T-cell (primary cell): ENCODE data around the gene SNX30. TPM values are rescaled to one million over a fixed set of nuclear protein-coding genes. Genes with fewer than 3 reads are reported as not detected.

Experiments used
- ATAC-seq, 4 experiments: fragments of 200-7000 bp in 3 of 4; fragments of 150-1000 bp in 1 of 4; cut with Tn5 transposase; replicated peaks in 1 of 4; 1 replicate in 3 of 4; 2 replicates in 1 of 4; pipeline ENCODE4 v1.10.0; 2021; ENCODE audit warnings: moderate library complexity in 3 of 4, mild to moderate bottlenecking in 2 of 4, moderate number of reproducible peaks in 1 of 4
- CTCF ChIA-PET, 2 donors: fragments of 300-600 bp; sonication (Branson Sonifier 250); formaldehyde crosslinking; loops; one replicate each; lab custom pipeline; 2022; ENCODE audit warnings: antibody characterized with exemption in 2 of 2; lab: Charles Lee
- POLR2A ChIA-PET, 2 donors: fragments of 300-600 bp; sonication (Branson Sonifier 250); formaldehyde crosslinking; loops; one replicate each; lab custom pipeline; 2022; ENCODE audit warnings: antibody characterized with exemption in 2 of 2; lab: Charles Lee
- DNase-seq, 35 experiments: peaks; one replicate each; pipeline versions ENCODE4 v3.0.0 to v3.0.0-alpha.2; 2013 to 2023
- H3K27ac ChIP-seq: one replicate; pipeline ENCODE4 v1.5.1; 2013; ENCODE audit warnings: low read length
- H3K27me3 ChIP-seq, 2 experiments: replicated peaks in 1 of 2; 1 replicate in 1 of 2; 2 replicates in 1 of 2; pipeline versions ENCODE4 v1.6.1 to v1.7.0; 2013; ENCODE audit warnings: low read length in 1 of 2, mixed read lengths in 1 of 2; ENCODE audit not compliant: control insufficient read depth in 2 of 2, insufficient read depth in 2 of 2; ENCODE audit errors: extremely low read depth in 1 of 2
- H3K36me3 ChIP-seq, 2 donors: 1 replicate in 1 of 2; 2 replicates in 1 of 2; pipeline versions ENCODE4 v1.6.1 to v1.7.0; 2013; ENCODE audit warnings: low read length in 1 of 2; ENCODE audit not compliant: control insufficient read depth in 2 of 2, insufficient read depth in 1 of 2; ENCODE audit errors: extremely low read depth in 1 of 2
- H3K4me1 ChIP-seq, 2 experiments: 1 replicate in 1 of 2; 2 replicates in 1 of 2; pipeline versions ENCODE4 v1.6.1 to v1.7.0; 2013; ENCODE audit warnings: low read length in 2 of 2, mixed read lengths in 1 of 2; ENCODE audit not compliant: insufficient read depth in 2 of 2, control insufficient read depth in 1 of 2; ENCODE audit errors: extremely low read depth in 1 of 2
- H3K4me3 ChIP-seq, 2 donors: 1 replicate in 1 of 2; 2 replicates in 1 of 2; pipeline versions ENCODE4 v1.5.1 to v1.7.0; 2013; ENCODE audit warnings: mild to moderate bottlenecking in 2 of 2, low read length in 1 of 2, moderate library complexity in 1 of 2; ENCODE audit not compliant: control insufficient read depth in 1 of 2; ENCODE audit errors: extremely low read depth in 1 of 2
- H3K9me3 ChIP-seq: 2 replicates; pipeline ENCODE4 v1.7.0; 2013
- H3K27ac Mint-ChIP-seq, 2 donors: one replicate each; pipeline ENCODE4 v1.8.0; 2020 to 2021; ENCODE audit warnings: mild to moderate bottlenecking in 2 of 2, mixed read lengths in 2 of 2
- H3K27me3 Mint-ChIP-seq, 2 donors: one replicate each; pipeline ENCODE4 v1.8.0; 2021 to 2022; ENCODE audit warnings: mixed read lengths in 2 of 2
- H3K36me3 Mint-ChIP-seq: one replicate; pipeline ENCODE4 v1.8.0; 2021; ENCODE audit warnings: mixed read lengths
- H3K4me1 Mint-ChIP-seq, 3 donors: one replicate each; pipeline ENCODE4 v1.8.0; 2020 to 2022; ENCODE audit warnings: mixed read lengths in 3 of 3, mild to moderate bottlenecking in 1 of 3
- H3K4me3 Mint-ChIP-seq, 3 donors: one replicate each; pipeline ENCODE4 v1.8.0; 2020 to 2022; ENCODE audit warnings: mild to moderate bottlenecking in 3 of 3, mixed read lengths in 3 of 3, moderate library complexity in 3 of 3
- H3K9me3 Mint-ChIP-seq, 3 donors: one replicate each; pipeline ENCODE4 v1.8.0; 2020 to 2022; ENCODE audit warnings: mixed read lengths in 3 of 3
- WGBS: methylation state at CpG from one replicate; pipeline ENCODE4 v1.1.5; 2013; ENCODE audit warnings: missing lambda C conversion rate; ENCODE audit not compliant: insufficient coverage; 5-methylcytosine and 5-hydroxymethylcytosine counted together
- total RNA-seq, 35 experiments: library from RNA in 6 of 35; stranded (reverse) in 6 of 35; fragments of 120-200 nt in 1 of 35; gene quantifications; one replicate each; pipeline versions ENCODE4 v1.2.1 to v1.2.4 and lab custom pipeline; 2013 to 2026

Gene SNX30
- total RNA-seq, 5 donors from 2014 or later (not counting 1 experiment from before 2014, with no cell fraction given): 8.9 to 11.7 (median 10.0) TPM

DNA sequence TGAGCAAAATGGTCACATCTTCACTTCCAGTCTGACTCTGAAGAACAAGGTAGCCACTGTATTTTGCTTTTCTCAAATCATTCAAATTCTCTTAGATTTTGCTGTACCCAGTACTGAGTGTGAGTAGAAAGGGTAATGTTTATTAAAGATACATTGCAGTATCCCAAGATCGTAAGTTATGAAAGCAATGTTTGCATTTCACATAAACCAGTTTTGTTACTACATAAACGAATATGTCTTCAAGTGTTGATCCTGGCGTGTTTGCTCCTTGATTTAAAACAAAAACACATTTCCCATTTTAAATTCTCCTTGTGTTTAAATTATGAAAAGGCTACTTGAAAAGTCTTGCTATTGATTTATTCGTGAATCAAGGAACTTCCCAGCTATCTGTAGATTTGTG, 22.0 kb downstream of the SNX30 start:
- H3K36me3 Mint-ChIP-seq: peaks cover 20% of the 10 kb centered on the region
- H3K27ac ChIP-seq: no peak overlapping the region
- ChIA-PET CTCF (interaction anchor here in 1 of 2 donors (0.6 kb wide), 1 partner anchor 57 kb away, joined by 7 read pairs; no protein-coding TSS in a partner anchor), POLR2A (no interaction called here)
- H3K4me1 ChIP-seq: peaks cover 0 to 7% of the 10 kb centered on the region in 2 experiments
- H3K27me3 ChIP-seq: no peaks in the 10 kb centered on the region
- H3K27ac Mint-ChIP-seq: no peak overlapping the region
- no peaks in the 10 kb centered on the region for H3K9me3 ChIP-seq
- no peaks in the 10 kb centered on the region for H3K9me3 Mint-ChIP-seq
- no peak overlapping the region for H3K4me3 Mint-ChIP-seq
- DNase-seq: no peak
- peaks cover 43 to 60% (median 48%) of the 10 kb centered on the region in 3 donors for H3K4me1 Mint-ChIP-seq
- ATAC-seq: no peak
- no peaks in the 10 kb centered on the region for H3K27me3 Mint-ChIP-seq
- WGBS: no CpG with 5 or more reads among the region's 4 CpGs
- no peak overlapping the region for H3K4me3 ChIP-seq
- no peaks in the 10 kb centered on the region for H3K36me3 ChIP-seq

DNA sequence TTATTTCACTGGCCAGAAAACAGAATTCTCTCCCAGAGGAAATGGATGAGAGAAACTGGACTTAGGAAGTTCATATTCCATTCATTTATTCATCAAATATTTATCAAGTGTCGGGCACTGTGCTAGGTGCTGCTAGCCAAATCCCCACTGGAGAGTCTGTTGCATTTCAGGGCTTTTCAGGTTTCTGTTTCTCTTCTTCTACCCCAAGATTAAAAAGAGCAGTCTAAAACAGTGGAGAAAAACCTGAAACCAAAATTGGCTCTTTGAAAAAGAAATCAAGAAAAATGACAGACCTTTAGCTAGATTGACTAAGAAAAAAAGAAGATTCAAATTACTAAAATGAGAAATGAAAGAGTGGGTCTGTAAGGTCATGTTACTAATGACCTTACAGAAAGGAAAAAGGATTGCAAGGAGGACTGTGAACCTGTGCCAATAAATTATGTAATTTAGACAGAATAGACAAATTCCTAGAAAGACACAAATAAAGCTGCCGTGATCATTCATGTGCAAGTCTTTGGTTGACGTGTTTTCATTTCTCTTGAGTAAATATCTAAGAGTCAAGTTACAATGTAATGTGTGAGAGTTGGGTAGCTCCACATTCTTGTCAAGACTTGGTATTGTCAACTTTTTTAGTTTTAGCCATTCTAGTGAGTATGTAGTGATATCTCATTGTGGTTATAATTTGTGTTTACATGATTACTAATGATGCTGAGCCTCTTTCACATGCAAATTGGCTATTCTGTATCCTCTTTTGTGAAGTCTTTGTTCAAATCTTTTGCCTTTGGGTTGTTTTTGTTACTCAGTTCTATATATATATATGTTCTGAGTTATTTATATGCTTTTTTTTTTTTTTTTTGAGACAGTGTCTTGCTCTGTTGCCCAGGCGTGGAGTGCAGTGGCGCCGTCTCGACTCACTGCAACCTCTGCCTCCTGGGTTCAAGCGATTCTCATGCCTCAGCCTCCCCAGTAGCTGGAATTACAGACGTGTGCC, 23.7 kb downstream of the SNX30 start:
- no peaks in the 10 kb centered on the region for H3K9me3 ChIP-seq
- ChIA-PET POLR2A (interaction anchor here in 1 of 2 donors (0.6 kb wide), 1 partner anchor 324 kb away, joined by 5 read pairs; no protein-coding TSS in a partner anchor), CTCF (interaction anchor here in 1 of 2 donors (0.6 kb wide), 1 partner anchor 595 kb away, joined by 3 read pairs; no protein-coding TSS in a partner anchor)
- H3K4me3 ChIP-seq: no peak overlapping the region
- DNase-seq (no peak), ATAC-seq (no peak)
- no peaks in the 10 kb centered on the region for H3K27me3 Mint-ChIP-seq
- no peak overlapping the region for H3K27ac Mint-ChIP-seq
- H3K4me1 Mint-ChIP-seq: peaks cover 47 to 55% (median 53%) of the 10 kb centered on the region in 3 donors
- H3K27ac ChIP-seq: no peak overlapping the region
- H3K4me3 Mint-ChIP-seq: no peak overlapping the region
- peaks cover 0 to 7% of the 10 kb centered on the region in 2 experiments for H3K4me1 ChIP-seq
- H3K36me3 Mint-ChIP-seq: peaks cover 11% of the 10 kb centered on the region
- WGBS: 91% methylated on average over 6 of the region's 9 CpGs
- H3K36me3 ChIP-seq: no peaks in the 10 kb centered on the region
- H3K27me3 ChIP-seq: no peaks in the 10 kb centered on the region
- no peaks in the 10 kb centered on the region for H3K9me3 Mint-ChIP-seq

DNA sequence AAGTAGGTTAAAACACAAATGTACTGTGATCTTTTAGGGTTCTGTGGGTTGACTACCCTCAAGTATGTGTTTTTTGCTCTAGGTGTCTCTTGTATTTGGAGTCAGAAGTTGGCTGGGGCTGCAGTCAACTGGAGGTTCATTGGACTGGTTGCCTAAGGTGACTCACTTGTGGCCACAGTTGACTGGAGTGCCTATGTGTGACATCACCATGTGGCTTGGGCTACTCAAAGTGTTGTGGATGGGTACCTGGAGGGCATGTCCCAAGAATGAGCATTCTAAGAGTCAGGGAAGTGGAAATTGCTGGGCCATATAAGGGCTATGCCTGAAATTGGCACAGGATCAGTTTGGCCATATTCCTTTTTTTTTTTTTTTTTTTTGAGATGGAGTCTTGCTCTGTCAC, 27.4 kb downstream of the SNX30 start:
- CTCF ChIA-PET: interaction anchor here (0.6 to 0.7 kb wide), 3 partner anchors 45 to 179 kb away, joined by 4 to 6 read pairs (median 4); no protein-coding TSS in a partner anchor

DNA sequence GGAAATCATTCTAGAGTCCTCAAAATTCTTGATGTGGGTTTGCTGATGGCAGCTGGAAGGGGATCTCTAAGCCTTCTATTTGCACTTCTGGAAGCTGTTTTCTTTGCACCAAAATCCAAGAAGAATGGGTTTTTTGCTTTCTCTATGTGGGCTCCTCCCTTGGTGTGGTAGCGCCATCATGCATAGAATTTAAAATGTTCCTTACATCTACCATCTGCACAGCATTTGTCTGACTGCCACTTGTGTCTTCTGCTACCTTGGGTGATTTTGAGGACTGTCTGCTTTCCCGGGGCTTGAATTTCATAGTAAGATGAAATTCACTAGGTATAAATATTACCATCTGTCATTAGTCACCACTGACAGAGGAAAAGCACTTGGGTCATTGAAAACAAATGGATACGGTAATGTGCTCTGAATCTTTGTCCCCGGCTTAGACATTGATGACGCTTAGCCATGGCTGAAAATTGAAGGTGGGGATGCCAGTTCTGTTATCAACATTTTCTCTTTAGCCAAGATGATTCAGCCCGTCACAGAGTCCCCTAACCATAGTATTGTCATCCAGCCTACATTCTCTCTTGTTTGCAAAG, 30.0 kb downstream of the SNX30 start:
- Histone ChIP-seq H3K27ac (no peak overlapping the region), H3K4me3 (no peak overlapping the region), H3K27me3 (no peaks in the 10 kb centered on the region), H3K9me3 (no peaks in the 10 kb centered on the region), H3K36me3 (no peaks in the 10 kb centered on the region), H3K4me1 (peaks cover 0 to 3% of the 10 kb centered on the region in 2 experiments)
- Mint-ChIP-seq H3K4me1 (peaks cover 35 to 57% (median 43%) of the 10 kb centered on the region in 3 donors), H3K27ac (no peak overlapping the region), H3K27me3 (no peaks in the 10 kb centered on the region), H3K9me3 (no peaks in the 10 kb centered on the region), H3K36me3 (peaks cover 5% of the 10 kb centered on the region), H3K4me3 (no peak overlapping the region)
- CTCF ChIA-PET: no interaction called here
- DNase-seq: no peak
- POLR2A ChIA-PET: no interaction called here
- WGBS: 100% methylated on average over 2 of the region's 6 CpGs
- no peak for ATAC-seq

More for the DNA sequence above, 27.4 kb downstream of the SNX30 start:
- Histone ChIP-seq H3K9me3 (no peaks in the 10 kb centered on the region), H3K27ac (no peak overlapping the region), H3K27me3 (no peaks in the 10 kb centered on the region), H3K36me3 (no peaks in the 10 kb centered on the region), H3K4me1 (no peaks in the 10 kb centered on the region), H3K4me3 (no peak overlapping the region)
- H3K27ac Mint-ChIP-seq: no peak overlapping the region
- H3K27me3 Mint-ChIP-seq: no peaks in the 10 kb centered on the region
- H3K4me1 Mint-ChIP-seq: peaks cover 39 to 53% (median 46%) of the 10 kb centered on the region in 3 donors
- no peaks in the 10 kb centered on the region for H3K9me3 Mint-ChIP-seq
- DNase-seq (no peak), ATAC-seq (no peak)
- H3K4me3 Mint-ChIP-seq: no peak overlapping the region
- peaks cover 5% of the 10 kb centered on the region for H3K36me3 Mint-ChIP-seq
- POLR2A ChIA-PET: no interaction called here

- H3K36me3 Mint-ChIP-seq: peaks cover 3% of the 10 kb centered on the region
- WGBS: no CpG with 5 or more reads among the region's 1 CpG
- H3K27ac Mint-ChIP-seq: no peak overlapping the region
Measured at GRCh38 chr9:112782218-112782617, 31.7 kb downstream of the SNX30 start.

GRCh38 chr9:112783551-112783954, 33.0 kb downstream of the SNX30 start:
- no peaks in the 10 kb centered on the region for H3K9me3 ChIP-seq
- Mint-ChIP-seq H3K9me3 (no peaks in the 10 kb centered on the region), H3K27me3 (no peaks in the 10 kb centered on the region), H3K4me1 (peaks cover 54 to 67% (median 54%) of the 10 kb centered on the region in 3 donors), H3K4me3 (no peak overlapping the region), H3K36me3 (peaks cover 3% of the 10 kb centered on the region), H3K27ac (no peak overlapping the region)
- no peak overlapping the region for H3K27ac ChIP-seq
- no peak overlapping the region for H3K4me3 ChIP-seq
- WGBS: 79% methylated on average over 4 of the region's 4 CpGs
- no peaks in the 10 kb centered on the region for H3K36me3 ChIP-seq
- no peak for ATAC-seq
- no peak for DNase-seq
- H3K4me1 ChIP-seq: peaks cover 0 to 9% of the 10 kb centered on the region in 2 experiments
- ChIA-PET CTCF (interaction anchor here in 1 of 2 donors (0.7 kb wide), 1 partner anchor 33 kb away, joined by 3 read pairs; no protein-coding TSS in a partner anchor), POLR2A (no interaction called here)
- no peaks in the 10 kb centered on the region for H3K27me3 ChIP-seq

More at GRCh38 chr9:112782218-112782617, 31.7 kb downstream of the SNX30 start:
- ATAC-seq (no peak), DNase-seq (no peak)
- H3K4me1 Mint-ChIP-seq: peaks cover 49 to 65% (median 54%) of the 10 kb centered on the region in 3 donors
- no peak overlapping the region for H3K4me3 Mint-ChIP-seq
- H3K27me3 Mint-ChIP-seq: no peaks in the 10 kb centered on the region
- Histone ChIP-seq H3K4me3 (no peak overlapping the region), H3K36me3 (no peaks in the 10 kb centered on the region), H3K9me3 (no peaks in the 10 kb centered on the region), H3K27ac (no peak overlapping the region), H3K27me3 (no peaks in the 10 kb centered on the region), H3K4me1 (peaks cover 0 to 9% of the 10 kb centered on the region in 2 experiments)
- CTCF ChIA-PET: no interaction called here
- no peaks in the 10 kb centered on the region for H3K9me3 Mint-ChIP-seq
- POLR2A ChIA-PET: no interaction called here
